Transverse colon (tissue), 3 donors: ENCODE data around the gene ALDH9A1.

Experiments used
- CTCF ChIP-seq, 5 experiments: fragments of 200-600 bp in 3 of 5; fragments of 450-650 bp in 2 of 5; sonication (generic) in 3 of 5; IDR thresholded peaks; 1 replicate in 2 of 5; 2 replicates in 3 of 5; pipeline ENCODE4 v1.5.1; 2016 to 2017; ENCODE audit warnings: antibody characterized with exemption in 5 of 5, inconsistent platforms in 3 of 5, mild to moderate bottlenecking in 2 of 5, moderate library complexity in 1 of 5
- POLR2A ChIP-seq: fragments of 450-650 bp; IDR thresholded peaks from one replicate; pipeline ENCODE4 v1.6.1; 2016; ENCODE audit warnings: antibody characterized with exemption, mild to moderate bottlenecking, moderate library complexity

GRCh38 chr1:165634154-165634921, 64.0 kb downstream of the ALDH9A1 start:
- TF ChIP-seq POLR2A (no peak), CTCF (IDR thresholded peaks at IDR 0.05) (no peak)
